Testis (tissue), 2 donors: ENCODE data around the gene CRTAC1.

Experiments used
- CTCF ChIP-seq, 3 experiments: fragments of 450-650 bp in 2 of 3; fragments of 200-600 bp in 1 of 3; sonication (generic) in 1 of 3; IDR thresholded peaks; one replicate each; pipeline ENCODE4 v1.5.1; 2016 to 2019; ENCODE audit warnings: antibody characterized with exemption in 3 of 3, mild to moderate bottlenecking in 2 of 3, moderate library complexity in 1 of 3
- POLR2A ChIP-seq: fragments of 450-650 bp; IDR thresholded peaks from one replicate; pipeline ENCODE4 v1.6.1; 2017; ENCODE audit warnings: antibody characterized with exemption, mild to moderate bottlenecking, moderate library complexity

- no peak for TF ChIP-seq CTCF (IDR thresholded peaks at IDR 0.05)
- TF ChIP-seq POLR2A: no peak
These were observed 200.4 kb downstream of the CRTAC1 start for GRCh38 chr10:97830064-97830463.
